ENCODE results near the gene DNALI1.
A peak's percentile ranks its signal among the peaks of the same experiment; 100 is the strongest.

The DNALI1 gene

DNA sequence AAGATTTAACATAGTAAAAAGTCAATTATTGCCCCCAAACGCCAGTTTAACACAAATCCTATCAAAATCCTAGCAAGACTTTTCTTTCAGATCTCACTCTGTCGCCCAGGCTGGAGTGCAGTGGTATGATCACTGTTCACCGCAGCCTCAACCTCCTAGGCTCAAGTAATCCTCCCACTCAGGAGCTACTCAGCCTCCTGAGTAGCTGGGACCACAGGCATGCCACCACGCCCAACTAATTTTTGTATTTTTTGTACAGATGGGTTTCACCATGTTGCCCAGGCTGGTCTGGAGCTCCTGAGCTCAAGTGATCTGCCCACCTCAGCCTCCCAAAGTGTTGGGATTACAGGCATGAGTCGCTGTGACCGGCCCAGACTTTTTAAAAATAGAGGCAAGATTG is 7.4 kb upstream of the DNALI1 start:
- POLR2A ChIA-PET: interaction anchor here (0.7 to 1.5 kb wide), 2 partner anchors 34 to 1207 kb away, joined by 4 read pairs; no protein-coding TSS in a partner anchor
- Histone ChIP-seq H3K27ac (ENCODE audit: extremely low read depth, low read depth, low read length) (no peak overlapping the region), H3K36me3 (ENCODE audit: control insufficient read depth in 2 of 2, insufficient read depth in 1 of 2, low read length in 2 of 2) (peaks cover 38 to 76% of the 10 kb centered on the region in 2 experiments), H3K4me1 (ENCODE audit: control insufficient read depth, insufficient read depth, low read length) (peaks cover 4% of the 10 kb centered on the region; the same call in 1 of the 2 replicates), H3K4me3 (ENCODE audit: low read depth, low read length) (no peak overlapping the region), H3K9me3 (ENCODE audit: control insufficient read depth, insufficient read depth, low read depth, low read length) (no peaks in the 10 kb centered on the region)
- no peak for TF ChIP-seq ZNF473 (tag by site-specific recombination; IDR thresholded peaks at IDR 0.05)
- TF ChIP-seq ZNF248 (tag by site-specific recombination; IDR thresholded peaks at IDR 0.05): no peak
- TF ChIP-seq ZNF654 (tag by site-specific recombination; IDR thresholded peaks at IDR 0.05; ENCODE audit: low read depth): no peak
- TF ChIP-seq, protein P1, sequence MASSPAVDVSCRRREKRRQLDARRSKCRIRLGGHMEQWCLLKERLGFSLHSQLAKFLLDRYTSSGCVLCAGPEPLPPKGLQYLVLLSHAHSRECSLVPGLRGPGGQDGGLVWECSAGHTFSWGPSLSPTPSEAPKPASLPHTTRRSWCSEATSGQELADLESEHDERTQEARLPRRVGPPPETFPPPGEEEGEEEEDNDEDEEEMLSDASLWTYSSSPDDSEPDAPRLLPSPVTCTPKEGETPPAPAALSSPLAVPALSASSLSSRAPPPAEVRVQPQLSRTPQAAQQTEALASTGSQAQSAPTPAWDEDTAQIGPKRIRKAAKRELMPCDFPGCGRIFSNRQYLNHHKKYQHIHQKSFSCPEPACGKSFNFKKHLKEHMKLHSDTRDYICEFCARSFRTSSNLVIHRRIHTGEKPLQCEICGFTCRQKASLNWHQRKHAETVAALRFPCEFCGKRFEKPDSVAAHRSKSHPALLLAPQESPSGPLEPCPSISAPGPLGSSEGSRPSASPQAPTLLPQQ (tag by site-specific recombination; IDR thresholded peaks at IDR 0.05): no peak
- no peak for TF ChIP-seq SALL2 (tag by site-specific recombination; IDR thresholded peaks at IDR 0.05; ENCODE audit: borderline replicate concordance)
- TF ChIP-seq, protein P2, sequence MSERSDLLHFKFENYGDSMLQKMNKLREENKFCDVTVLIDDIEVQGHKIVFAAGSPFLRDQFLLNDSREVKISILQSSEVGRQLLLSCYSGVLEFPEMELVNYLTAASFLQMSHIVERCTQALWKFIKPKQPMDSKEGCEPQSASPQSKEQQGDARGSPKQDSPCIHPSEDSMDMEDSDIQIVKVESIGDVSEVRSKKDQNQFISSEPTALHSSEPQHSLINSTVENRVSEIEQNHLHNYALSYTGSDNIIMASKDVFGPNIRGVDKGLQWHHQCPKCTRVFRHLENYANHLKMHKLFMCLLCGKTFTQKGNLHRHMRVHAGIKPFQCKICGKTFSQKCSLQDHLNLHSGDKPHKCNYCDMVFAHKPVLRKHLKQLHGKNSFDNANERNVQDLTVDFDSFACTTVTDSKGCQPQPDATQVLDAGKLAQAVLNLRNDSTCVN (tag by site-specific recombination; optimal IDR thresholded peaks at IDR 0.05): no peak
- TF ChIP-seq, protein P3, sequence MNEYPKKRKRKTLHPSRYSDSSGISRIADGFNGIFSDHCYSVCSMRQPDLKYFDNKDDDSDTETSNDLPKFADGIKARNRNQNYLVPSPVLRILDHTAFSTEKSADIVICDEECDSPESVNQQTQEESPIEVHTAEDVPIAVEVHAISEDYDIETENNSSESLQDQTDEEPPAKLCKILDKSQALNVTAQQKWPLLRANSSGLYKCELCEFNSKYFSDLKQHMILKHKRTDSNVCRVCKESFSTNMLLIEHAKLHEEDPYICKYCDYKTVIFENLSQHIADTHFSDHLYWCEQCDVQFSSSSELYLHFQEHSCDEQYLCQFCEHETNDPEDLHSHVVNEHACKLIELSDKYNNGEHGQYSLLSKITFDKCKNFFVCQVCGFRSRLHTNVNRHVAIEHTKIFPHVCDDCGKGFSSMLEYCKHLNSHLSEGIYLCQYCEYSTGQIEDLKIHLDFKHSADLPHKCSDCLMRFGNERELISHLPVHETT (tag by site-specific recombination; IDR thresholded peaks at IDR 0.05): no peak
- CTCF ChIA-PET: interaction anchor here (1.0 kb wide), 1 partner anchor 13 kb away, joined by 3 read pairs; no protein-coding TSS in a partner anchor

DNA sequence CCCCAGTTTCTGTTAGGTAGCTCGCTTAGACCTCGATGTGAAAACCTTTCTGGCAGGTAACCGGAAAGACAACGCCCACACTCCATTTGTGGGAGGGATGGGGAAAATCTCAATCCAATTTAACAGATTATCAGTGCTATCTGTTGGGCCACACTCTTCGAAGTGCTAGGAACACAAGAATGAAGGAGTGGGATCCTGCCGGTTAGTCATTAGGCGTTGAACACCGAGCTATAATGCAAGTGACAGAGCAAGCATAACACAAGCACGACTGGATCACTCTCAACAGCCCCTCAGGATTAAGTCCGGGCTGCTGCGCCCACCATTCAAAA is 3.2 kb upstream of the DNALI1 start:
- TF ChIP-seq ZNF433 (tag by site-specific recombination; IDR thresholded peaks at IDR 0.05; ENCODE audit: low read depth) (no peak), ZFP37 (tag by site-specific recombination; IDR thresholded peaks at IDR 0.05) (no peak), ZNF426 (tag by site-specific recombination; IDR thresholded peaks at IDR 0.05) (no peak), ZNF624 (tag by site-specific recombination; IDR thresholded peaks at IDR 0.05) (no peak), TRIM28 (IDR thresholded peaks at IDR 0.05; ENCODE audit: borderline replicate concordance, low read length) (no peak), ZNF596 (tag by site-specific recombination; IDR thresholded peaks at IDR 0.05) (no peak), ZNF121 (tag by site-specific recombination; IDR thresholded peaks at IDR 0.05) (no peak)
- TF ChIP-seq, protein P4, sequence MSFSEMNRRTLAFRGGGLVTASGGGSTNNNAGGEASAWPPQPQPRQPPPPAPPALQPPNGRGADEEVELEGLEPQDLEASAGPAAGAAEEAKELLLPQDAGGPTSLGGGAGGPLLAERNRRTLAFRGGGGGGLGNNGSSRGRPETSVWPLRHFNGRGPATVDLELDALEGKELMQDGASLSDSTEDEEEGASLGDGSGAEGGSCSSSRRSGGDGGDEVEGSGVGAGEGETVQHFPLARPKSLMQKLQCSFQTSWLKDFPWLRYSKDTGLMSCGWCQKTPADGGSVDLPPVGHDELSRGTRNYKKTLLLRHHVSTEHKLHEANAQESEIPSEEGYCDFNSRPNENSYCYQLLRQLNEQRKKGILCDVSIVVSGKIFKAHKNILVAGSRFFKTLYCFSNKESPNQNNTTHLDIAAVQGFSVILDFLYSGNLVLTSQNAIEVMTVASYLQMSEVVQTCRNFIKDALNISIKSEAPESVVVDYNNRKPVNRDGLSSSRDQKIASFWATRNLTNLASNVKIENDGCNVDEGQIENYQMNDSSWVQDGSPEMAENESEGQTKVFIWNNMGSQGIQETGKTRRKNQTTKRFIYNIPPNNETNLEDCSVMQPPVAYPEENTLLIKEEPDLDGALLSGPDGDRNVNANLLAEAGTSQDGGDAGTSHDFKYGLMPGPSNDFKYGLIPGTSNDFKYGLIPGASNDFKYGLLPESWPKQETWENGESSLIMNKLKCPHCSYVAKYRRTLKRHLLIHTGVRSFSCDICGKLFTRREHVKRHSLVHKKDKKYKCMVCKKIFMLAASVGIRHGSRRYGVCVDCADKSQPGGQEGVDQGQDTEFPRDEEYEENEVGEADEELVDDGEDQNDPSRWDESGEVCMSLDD (tag by site-specific recombination; IDR thresholded peaks at IDR 0.05): no peak
- TF ChIP-seq, protein P5, sequence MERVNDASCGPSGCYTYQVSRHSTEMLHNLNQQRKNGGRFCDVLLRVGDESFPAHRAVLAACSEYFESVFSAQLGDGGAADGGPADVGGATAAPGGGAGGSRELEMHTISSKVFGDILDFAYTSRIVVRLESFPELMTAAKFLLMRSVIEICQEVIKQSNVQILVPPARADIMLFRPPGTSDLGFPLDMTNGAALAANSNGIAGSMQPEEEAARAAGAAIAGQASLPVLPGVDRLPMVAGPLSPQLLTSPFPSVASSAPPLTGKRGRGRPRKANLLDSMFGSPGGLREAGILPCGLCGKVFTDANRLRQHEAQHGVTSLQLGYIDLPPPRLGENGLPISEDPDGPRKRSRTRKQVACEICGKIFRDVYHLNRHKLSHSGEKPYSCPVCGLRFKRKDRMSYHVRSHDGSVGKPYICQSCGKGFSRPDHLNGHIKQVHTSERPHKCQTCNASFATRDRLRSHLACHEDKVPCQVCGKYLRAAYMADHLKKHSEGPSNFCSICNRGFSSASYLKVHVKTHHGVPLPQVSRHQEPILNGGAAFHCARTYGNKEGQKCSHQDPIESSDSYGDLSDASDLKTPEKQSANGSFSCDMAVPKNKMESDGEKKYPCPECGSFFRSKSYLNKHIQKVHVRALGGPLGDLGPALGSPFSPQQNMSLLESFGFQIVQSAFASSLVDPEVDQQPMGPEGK (tag by site-specific recombination; IDR thresholded peaks at IDR 0.05): no peak
- TF ChIP-seq, protein P6, sequence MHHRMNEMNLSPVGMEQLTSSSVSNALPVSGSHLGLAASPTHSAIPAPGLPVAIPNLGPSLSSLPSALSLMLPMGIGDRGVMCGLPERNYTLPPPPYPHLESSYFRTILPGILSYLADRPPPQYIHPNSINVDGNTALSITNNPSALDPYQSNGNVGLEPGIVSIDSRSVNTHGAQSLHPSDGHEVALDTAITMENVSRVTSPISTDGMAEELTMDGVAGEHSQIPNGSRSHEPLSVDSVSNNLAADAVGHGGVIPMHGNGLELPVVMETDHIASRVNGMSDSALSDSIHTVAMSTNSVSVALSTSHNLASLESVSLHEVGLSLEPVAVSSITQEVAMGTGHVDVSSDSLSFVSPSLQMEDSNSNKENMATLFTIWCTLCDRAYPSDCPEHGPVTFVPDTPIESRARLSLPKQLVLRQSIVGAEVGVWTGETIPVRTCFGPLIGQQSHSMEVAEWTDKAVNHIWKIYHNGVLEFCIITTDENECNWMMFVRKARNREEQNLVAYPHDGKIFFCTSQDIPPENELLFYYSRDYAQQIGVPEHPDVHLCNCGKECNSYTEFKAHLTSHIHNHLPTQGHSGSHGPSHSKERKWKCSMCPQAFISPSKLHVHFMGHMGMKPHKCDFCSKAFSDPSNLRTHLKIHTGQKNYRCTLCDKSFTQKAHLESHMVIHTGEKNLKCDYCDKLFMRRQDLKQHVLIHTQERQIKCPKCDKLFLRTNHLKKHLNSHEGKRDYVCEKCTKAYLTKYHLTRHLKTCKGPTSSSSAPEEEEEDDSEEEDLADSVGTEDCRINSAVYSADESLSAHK (tag by site-specific recombination; IDR thresholded peaks at IDR 0.05): no peak
- H3K4me1 ChIP-seq (ENCODE audit: control insufficient read depth, insufficient read depth, low read length): peaks cover 4% of the 10 kb centered on the region; the same call in 1 of the 2 replicates
- peaks cover 15 to 39% of the 10 kb centered on the region in 2 experiments; a peak in 2 of 3 replicates for H3K36me3 ChIP-seq (ENCODE audit: control insufficient read depth in 2 of 2, insufficient read depth in 1 of 2, low read length in 2 of 2)
- H3K27ac ChIP-seq (ENCODE audit: extremely low read depth, low read depth, low read length): no peak overlapping the region; the same call in 1 of the 2 replicates
- peak overlapping the region; percentile 99 for H3K4me3 ChIP-seq (ENCODE audit: low read depth, low read length)
- ChIA-PET POLR2A (interaction anchor here (1.0 to 2.0 kb wide), 6 partner anchors 11 to 137 kb away, joined by 3 to 11 read pairs (median 6); partner anchors contain the start of genes GNL2, MEAF6 and ZC3H12A), CTCF (no interaction called here)
- no peaks in the 10 kb centered on the region for H3K9me3 ChIP-seq (ENCODE audit: control insufficient read depth, insufficient read depth, low read depth, low read length)

Measured in HEK293 (cell line).